Activated gamma-delta T cell (primary cell): Measurements from ENCODE around the gene PFN4.

ENCODE experiments used
- DNase-seq: peaks from one replicate; lab custom pipeline; 2025; lab: John Stamatoyannopoulos, UW

The PFN4 gene

DNA sequence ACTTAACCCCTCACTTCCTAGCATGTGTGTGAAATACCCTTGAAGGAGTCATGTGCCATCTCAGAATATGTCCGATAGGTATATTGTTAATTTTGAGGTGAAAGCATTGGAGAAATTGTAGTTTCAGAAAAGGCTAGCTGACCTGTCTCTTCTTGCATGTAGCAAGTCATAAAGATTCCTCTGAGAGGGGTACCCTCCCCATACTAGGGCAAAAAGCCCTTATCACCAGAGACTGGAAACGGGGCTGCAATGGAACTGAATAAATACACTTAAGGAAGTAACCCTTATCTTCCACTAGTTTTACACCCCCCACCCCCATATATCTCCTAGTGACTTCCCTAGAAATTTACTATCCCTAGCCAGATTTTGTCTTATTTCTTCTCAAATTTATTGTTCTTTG is 45.3 kb downstream of the PFN4 start:
- no peak for DNase-seq

DNA sequence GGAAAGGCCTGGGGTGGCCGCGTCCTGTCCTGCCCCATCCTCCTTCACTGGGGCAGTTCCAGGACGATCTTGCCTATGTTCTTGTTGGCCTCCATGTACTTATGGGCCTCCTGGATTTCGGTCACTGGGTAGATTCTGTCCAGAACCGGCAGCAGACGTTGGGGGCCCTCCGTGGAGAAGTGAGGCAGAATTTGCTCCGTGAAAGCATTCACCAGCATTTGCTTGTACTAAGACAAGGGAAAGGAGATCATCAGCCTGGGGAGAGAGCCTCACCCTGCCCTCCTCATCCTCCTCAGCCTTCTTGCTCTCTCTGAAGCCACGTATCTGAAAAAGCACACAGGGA is 45.6 kb downstream of the PFN4 start:
- no peak for DNase-seq

DNA sequence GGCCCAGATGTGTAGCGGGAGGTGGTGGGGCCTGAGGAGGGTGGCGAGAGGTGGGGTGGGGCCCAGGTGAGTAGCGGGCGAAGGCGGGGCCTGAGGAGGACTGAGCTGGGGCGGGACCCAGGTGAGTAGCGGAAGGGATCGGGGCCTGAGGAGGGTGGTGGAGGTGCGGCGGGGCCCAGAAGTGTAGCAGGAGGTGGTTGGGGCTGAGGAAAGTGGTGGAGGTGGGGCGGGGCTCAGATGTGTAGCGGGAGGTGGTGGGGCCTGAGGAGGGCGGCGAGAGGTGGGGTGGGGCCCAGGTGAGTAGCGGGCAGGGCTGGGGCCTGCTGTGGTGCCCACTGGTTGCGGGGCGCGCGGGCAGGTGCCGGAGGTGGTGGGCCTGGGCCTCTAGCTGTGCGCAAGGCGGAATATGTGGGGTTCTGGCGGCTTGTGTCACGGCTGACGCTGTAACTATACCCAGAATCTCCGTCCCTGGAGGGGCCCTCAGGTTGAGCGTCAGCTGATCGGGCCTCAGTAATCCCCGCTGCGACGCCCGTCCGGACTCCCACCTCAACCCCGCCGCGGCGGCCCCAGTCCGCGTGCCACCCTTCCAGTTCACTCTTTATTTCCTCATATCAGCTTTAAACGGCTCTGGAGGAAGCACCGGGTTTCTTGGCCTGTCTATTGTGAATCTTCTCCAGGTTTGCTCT is 46.1 kb downstream of the PFN4 start:
- DNase-seq, result peak; percentile 55

DNA sequence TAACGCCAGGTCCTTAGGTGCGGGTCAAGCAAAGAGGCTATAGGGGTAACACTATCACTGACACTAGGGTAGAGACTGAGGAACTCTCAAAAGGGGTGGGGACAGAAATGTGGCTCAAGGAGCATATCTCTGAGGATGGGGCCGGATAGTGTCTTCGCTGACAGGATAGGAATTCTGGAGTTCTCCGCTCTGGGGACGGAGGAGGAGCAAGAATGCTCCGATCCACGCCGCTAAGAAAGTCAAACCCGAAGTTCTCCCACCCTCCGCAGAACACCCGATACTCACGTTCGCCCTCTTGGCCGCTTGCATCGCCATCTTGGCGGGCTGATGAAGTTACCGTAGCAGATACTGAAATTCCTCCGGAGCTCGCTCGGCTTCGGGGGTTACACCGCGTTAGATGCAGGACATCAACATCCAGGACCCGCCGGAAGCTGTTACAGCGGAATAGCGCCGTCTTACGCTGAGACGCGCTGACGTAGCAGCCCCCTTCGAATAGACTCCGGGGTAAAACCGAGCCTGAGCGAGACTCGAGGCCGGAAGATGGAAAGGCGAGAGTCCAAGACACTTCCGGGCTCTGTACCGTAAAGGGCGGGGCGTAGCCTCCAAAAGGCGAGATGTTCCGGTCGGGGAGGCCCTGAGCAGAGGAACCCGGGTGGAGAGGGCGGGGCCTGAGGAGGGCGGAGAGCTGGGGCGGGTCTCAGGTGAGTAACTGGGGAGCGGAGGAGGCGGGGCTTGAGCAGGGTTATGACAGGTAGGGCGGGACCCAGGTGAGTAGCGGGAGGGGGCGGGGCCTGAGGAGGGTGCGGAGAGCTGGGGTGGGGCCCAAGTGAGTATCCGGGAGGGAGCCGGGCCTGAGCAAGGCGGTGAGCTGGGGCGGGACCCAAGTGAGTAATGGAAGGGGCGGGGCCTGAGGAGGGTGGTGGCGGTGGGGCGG is 47.0 kb downstream of the PFN4 start, which contains the start of gene SF3B6:
Gene SF3B6 (minus strand): TSS at position 412 of the 934 bp plus-strand sequence. CDS start 97 bp downstream, at position 315.
- DNase-seq, result peak; percentile 89

DNA sequence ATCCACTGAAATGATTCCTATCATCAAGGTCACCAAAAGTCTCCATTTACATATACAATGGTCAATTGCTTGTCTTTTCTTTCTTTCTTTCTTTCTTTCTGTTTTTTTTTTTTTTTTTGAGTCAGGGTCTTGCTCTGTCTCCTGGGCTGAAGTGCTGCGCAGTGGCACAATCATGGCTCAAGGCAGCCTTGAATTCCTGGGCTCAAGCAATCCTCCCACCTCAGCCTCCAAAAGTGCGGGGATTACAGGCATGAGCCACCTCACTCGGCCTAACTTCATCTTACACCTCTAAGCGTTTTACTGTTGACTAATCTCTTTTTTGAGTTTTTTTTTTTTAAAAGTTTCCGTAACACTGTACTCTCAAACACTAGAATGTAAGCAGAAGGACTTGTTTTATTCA is 47.9 kb downstream of the PFN4 start:
- no peak for DNase-seq

DNA sequence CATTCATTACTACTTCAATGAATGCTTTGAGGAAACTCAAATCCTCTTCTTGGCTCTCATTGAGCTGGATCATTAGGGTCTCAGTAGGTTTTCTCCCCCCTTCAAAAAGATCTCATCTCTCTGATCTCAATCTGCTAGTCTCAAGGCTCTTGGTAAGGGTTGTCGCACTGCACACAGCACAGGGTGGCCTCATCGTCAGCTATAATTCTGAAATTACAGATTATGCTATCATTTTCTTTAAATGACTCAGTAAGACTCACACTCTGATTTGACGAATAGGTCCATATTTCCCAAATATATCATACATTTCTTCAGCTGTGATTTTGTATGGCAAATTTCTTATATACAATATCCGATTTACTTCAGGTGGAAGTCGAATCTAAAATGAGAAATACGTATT is 49.3 kb downstream of the PFN4 start:
- no peak for DNase-seq

DNA sequence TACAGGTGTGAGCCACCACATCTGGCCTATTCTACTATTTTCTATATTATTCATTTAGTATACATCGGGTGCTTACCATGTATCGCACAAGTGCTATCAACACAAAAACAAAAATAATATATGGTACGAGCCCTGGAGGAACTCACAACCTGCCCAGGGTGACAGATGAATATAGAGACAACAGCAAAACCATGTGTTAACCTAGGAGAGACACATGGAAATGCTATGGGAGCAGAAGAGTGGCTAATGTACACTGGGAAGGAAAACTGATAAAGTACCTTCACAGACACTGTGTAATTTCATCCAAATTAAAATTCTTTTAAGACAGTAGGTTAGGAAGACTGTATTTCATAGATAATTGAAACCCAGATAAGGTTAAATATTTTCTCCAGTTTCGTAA is 50.9 kb downstream of the PFN4 start:
- DNase-seq, result no peak

DNA sequence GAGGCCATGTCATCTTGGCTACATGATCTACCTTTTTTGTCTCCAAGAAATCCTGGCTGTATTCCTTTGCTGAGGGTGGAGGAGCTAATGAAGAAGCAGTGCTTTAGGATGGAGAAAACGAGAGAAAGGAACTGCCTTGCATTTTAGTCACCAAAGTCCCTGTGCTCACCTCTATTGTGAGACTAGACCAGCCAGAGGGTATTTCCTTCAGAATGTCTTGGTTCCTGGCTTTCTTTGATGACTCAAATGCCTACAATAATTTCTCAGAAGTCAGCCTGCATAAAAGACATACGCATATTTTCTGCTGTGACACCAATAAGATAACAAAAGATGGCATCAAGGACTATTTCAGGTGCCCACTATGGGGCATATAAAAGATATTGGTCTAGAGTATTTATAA is 57.8 kb downstream of the PFN4 start:
- DNase-seq, result no peak
